C1 segment of cervical spinal cord (tissue), 14 donors: ENCODE data around the gene HTATIP2.
"Not testable (repeated sequence)": the region's sequence is repeated elsewhere in the genome, so short reads cannot be mapped to it uniquely, and the experiment has no call there.

Source experiments
- DNase-seq, 14 donors: peaks; one replicate each; lab custom pipeline; 2025; lab: John Stamatoyannopoulos, UW

HTATIP2 gene

DNA sequence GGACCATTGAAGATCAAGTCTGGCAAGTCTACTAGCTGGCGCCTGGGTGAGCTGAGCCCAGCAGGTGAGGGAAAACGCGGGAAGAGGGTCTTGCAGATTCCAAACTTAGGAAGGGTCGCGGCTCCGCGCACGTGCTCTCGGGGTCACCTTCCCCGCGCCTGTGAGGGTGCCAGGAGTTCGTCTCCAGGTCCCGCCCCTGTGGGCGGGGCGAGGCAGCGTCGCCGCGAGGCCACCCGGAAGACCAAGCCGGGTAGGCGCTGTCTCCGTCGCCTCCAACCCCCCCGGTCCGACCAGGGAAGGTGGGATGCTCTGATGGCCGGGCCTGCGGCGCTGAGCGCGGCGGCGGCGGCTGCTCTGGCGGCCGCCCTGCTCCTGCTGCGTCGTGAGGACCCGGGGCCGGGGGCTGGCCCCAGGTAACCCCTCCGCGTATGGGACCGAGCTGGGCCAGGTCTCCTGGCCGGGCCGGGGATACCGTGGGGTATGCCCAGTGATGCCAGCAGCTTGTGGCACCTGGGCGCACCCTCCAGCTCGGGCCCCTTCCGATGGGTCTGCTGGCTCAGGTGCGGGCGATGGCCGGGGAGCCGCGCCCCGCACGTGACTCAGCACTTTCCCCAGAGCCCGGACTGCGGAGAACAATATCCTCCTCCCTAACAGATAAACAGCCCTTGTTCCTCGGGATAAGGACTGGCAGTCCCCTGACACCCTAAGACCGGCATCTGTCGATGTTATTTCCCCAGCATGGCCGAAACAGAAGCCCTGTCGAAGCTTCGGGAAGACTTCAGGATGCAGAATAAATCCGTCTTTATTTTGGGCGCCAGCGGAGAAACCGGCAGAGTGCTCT is at the start of gene HTATIP2:
Gene HTATIP2, plus strand, starts transcription at position 215 of the 841 bp plus-strand sequence. Its CDS starts 524 bp downstream, at position 739.
- peak; percentile 0 to 83 (median 58) for DNase-seq

DNA sequence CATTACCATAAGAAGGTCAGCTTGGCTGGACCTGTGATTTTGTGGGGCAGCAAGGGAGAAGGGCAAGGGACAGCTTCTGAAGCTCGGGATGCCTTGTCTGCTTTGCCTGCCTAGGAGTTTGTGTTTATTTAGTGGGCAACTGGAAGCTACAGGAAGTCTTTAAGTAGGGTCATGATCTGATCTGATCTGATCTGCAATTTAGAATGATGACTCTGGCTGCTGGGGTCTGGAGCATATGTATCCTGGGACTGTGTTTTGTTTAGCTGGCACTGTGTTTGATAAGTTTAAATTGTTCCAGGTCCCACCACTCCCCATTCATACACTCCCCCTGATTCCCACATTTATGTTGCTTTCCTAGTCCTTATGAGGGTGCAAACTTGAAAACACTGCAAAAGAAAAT is 47.7 kb upstream of the HTATIP2 start:
- DNase-seq, result no peak

DNA sequence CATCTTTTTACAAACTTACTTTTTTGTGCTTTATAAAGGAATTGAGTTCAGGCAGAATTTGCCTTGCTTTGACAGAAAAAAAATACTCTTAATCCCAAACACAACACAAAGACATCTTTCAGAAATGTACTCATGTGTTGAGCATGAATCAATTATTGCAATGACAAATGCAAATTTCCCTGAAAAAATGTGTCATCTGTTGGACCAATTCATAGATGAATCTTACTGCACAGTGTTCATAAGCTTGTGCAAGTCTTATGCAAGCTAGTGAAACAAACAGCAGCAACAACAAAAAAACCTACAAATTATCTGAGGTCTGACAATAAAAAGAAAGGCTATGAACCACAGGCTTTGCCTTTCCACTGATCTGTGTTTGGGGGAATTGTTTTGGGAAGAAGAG is 42.3 kb upstream of the HTATIP2 start:
- no peak for DNase-seq

DNA sequence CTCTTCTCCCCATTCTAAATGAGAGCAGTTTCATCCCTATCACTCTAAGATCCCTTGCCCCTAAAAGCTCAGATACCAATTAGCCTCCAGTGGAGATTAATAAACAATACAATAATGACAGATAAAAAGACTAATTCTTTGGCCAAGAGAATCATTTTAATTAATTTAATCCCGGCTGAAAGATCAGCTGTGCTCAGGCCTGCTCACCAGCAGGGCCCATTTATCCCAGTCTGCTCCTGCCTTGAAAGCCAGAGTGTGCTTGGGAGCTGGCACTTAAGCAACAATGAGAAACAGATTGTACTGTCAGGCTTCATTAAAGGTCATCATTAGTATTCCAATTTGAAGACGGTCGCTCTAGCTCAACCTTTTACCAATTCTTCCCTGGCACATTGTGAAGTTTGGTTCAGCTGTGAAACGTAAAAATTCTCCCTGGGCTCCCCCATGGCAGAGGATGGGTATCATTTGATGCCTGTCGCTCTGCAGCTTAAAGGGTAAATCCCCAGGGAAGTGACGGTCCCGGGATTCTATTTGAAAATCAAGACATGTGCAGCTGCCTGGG is 36.1 kb upstream of the HTATIP2 start:
- peak in 1 of 14 donors; percentile 8 for DNase-seq

DNA sequence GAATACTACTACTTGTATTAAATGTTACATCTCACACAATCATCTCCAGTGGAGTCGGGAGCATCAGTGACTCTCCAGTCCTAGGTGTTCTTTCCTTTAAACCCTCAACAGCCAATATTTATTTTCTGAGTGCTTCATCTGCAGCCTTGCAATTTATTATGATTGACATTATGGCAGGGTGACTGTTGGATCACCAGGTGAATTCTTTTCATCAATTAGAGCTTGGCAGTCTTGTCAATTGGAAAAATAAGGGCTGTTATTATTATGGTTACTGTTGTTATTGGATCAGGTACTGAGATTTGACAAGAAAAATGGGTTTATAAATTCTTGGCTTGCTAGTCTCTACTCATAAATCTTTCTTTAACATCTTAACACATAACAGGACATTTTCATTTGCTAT is 27.5 kb upstream of the HTATIP2 start:
- DNase-seq, result no peak

DNA sequence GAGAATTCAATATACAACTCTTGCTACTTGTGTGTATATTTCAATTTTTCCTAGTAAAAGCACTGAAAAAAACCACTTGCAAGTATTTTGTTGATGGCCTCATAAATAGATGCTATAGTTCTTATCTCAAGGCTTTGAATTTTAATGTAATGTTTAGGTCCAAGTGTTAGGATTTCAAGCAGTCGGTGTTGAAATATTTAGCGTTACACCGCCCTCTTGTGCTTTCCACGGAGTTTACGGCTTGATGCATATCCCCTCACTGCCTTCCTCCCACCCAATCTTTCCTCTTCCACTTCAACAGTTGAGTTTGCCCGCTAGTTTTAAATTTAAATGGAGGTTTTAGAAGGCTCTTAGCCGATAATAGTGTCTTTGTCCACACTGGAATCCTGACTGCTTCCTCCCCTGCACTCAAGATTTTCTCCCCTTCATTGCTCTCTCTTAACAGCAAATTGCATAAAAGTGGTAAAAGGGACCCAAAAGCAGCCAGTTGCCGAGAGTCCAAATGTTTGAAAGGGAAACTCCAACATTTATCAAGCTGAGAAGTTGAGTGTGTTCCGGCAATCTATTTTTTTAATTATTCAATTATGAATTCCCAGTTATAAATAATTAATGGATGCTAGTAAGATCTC is 25.9 kb upstream of the HTATIP2 start:
- DNase-seq, result peak in 2 of 14 donors; percentile 4 to 12

DNA sequence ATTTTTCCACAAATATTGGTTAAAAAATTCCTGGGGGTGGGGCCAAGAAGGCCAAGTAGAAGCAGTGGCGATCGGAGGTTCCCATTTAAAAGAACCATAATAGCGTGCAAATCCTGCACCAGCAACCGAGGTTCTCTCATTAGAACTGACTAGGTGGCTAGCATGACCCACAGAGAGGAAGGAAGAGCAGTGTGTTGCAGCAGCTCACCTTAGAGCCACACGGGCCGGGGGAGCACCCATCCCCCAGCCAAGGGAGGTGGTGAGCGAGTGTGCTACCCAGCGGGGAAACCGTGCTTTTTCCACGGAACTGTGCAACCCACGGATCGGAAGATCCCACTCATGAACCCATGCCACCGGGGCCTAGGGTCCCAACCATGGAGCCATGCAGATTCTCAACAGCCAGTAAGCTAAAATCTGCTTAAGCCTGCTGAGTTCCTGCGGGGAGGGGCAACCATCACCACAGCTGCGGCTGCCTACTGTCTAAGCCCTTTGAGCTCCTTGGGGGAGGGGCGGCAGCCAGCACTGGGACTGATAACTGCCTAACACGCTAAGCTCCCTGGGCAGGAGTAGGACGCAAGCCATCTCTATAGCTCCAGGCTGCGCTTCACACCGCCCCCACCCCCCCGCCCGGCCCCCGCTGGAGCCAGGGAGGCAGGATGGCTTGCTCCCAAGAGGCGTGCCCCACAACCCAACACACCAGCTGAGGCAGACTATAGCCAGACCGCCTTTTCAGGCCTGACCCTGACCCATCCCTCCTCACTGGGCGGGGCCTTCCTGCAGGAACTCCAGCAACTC is 21.0 kb upstream of the HTATIP2 start:
- DNase-seq, result no peak

DNA sequence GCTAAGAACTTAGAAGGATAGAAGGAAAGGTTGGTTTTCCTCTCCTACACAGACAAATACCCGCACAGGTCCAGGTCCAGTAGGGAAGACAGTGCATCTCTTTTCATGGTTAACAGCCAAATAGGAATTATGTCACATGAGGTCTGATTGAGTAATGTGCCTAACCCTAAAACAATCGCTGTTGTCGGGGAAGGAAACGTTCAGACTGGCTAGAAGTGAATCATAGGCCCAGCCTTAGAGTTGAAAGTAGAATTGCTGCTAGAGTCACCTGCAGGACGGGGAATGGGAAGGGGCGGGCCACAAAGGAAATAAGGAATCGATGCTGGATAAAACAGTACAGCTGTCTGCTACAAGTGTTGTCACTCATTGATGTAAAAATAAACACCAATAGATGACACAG is 12.4 kb upstream of the HTATIP2 start:
- no peak for DNase-seq

DNA sequence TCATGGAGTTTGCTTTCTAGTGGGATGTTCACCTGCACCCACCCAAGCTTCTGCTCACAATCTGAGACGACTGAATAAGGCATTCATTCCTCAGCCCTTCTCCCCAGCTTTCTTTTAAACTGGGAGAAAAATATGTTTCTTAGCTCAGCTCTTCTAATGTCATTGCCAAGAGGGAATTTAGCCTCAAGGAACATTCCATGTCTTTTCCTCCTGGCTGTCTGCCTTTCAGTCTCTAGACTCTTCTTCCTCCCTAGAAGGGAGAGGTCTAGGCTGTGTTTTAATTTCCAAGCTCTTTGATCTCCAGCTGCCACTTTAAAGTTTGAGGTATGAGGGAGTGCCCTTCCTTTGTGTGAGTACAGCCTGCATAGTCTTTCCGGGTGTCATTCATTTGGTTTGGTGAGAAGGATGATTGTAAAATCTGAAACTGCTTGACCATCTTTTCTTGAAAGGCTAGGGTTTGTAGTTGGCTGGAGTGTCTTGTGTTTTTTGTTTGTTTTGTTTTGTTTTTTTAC is 11.7 kb upstream of the HTATIP2 start:
- no peak for DNase-seq

DNA sequence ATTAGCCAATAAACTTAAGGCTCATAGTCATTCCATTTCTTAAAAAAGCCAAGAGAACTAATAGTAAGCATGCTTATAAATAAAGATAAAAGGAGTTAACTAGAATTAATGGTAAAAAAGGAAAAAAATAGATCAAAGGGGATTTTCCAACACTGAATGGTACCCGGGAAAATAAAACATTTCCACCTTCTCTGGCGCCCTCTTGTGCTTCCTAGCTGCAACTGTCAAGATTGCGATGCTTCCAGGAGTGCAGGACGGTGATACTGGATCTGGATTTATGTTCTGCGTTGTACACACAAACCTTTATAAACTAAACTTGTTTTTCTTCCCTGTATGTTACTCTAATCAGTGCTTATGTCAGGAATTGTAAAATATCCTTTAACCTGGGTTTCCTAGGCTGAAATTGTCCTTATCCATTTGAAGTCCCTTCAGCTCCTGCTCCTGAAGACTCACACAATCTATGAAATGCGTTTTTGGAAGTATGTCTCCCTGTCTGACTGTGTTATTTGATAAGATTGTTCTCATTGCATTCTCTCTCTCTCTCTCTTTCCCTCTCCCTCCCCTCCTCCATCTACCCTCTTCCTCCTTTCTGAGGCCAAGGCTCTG is 9.6 kb upstream of the HTATIP2 start:
- DNase-seq, result peak in 3 of 14 donors; percentile 2 to 18 (median 18)

DNA sequence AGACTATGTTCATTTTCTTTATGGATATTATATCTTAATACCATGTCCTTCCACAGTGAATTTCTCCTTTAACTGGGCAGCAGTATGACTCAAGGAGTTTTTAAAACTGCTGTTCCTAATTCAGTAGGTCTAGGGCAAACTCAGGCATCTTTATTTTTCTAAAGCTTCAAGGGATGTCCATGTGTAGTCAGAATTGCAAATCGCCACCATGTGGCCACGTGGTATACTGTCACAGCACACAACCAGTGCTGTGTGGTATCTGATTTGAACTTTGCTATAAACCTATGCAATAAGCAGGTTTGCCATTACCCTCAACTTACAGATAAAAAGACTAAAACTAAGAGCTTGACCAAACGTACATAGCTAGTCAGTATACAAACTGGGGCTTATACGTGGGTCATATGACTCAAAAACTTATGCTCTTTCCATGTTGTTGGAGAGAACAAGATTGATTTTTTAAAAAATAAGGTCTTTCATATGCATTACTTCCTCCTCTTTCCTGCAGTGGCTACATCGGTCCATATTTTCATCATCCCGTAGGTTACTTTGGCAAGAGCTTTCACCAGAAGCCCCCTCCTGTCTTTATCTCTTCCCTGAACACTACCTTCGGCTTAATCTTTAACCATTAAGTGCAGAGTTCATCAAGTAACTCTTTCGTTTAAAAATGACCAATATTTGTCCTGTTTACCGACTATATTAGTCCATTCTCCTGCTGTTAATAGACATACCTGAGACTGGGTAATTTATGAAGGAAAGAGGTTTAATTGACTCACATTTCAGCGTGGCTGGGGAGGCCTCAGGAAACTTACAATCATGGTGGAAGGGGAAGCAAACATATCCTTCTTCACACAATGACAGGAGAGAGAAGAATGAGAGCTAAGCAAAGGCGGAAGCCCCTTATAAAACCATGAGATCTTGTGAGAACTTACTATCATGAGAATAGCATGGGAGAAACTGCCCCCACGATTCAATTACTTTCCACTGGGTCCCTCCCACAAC is 8.0 kb upstream of the HTATIP2 start:
- peak in 1 of 14 donors; percentile 9 for DNase-seq

DNA sequence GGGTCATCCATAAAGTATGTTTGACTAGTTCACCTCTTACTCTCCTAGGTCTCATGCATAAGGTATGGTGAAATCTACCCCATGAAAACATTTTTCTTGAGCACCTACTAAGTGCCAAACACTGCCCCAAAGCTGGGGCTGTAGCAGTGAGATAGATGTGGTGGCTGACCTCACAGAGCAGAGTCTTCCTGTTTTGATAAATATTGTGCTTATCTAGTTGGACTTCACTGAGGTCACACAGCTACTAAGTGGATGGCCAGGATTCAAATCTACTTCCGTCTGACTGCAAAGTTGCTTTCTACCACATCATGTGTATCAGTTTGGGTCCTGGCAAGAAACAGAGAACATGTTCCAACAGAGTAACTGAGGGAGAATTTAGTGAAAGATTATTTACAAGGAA is 6.4 kb upstream of the HTATIP2 start:
- no peak for DNase-seq

DNA sequence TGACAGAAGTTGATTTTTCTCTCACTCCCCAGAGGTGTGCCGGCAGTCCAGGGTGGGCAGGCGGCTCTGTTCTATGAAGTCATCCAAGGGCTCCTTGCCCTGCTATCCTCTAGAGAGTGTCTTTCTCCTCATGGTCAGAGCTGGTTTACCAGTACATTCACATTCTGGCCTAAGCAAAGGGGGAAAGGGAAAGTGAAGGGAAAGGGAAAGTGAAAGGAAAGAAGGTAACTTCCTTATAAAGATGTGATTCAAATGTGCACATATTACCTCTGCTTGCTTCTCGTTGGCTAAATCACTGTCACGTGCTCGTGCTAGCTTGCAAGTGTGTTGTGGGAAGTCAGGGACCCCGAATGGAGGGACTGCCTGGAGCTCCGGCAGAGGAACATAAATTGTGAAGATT is 2.9 kb upstream of the HTATIP2 start:
- DNase-seq, result no peak

DNA sequence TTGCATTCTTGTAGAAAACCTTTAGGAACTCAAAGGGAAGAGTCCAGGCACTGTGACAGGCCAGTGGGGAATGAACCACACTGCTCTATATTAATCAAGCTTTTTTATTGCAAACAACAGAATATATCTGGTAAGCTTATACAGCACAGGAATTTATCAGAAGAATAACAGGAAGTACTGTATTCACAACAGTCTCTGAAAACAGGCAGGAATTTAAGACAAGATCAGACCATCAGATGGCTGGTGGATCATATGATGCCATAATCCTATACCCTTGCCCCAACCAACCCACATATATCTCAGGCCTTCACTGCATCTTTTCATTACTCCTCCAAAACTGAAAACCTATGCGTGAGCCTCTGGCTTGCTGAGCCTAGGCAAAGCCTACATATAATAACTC is 1.0 kb upstream of the HTATIP2 start:
- DNase-seq, result no peak

DNA sequence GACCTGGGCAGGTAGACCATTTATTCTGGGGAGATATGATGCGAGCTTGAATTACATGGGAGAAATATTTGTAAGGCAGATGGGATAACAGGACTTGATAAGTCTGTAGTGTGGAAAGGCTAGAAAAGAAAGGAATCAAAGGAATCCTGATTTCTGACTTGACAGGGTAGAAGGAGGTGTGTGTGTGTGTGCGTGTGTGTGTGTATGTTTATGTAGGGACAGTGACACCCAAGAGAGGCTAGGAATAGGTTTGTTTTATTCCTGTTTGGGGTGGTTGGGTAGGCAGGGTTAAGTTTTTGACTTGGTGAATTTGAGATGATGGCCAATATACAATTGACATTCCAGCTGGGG is 390 bp upstream of the HTATIP2 start:
- DNase-seq, result no peak

DNA sequence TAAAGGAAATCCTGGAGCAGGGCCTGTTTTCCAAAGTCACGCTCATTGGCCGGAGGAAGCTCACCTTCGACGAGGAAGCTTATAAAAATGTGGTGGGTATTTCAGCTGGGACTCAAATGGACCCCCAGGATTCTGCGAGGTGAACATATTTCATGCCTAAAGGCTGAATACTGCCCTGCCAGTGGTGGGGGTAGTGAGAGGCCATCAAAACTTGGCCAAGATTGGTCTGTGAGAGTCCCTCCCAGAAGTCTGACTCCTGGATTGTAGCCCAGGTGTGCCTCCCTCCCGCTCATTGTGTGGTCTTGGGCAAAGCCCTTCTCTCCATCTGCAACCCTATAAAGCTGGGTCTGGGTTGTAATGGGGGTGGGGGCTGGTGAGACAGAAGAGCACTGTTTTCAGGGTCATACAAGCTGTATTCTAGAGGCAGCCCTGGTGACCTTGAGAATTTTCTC is 853 bp downstream of the HTATIP2 start:
- peak in 4 of 14 donors; percentile 27 to 67 (median 58) for DNase-seq

DNA sequence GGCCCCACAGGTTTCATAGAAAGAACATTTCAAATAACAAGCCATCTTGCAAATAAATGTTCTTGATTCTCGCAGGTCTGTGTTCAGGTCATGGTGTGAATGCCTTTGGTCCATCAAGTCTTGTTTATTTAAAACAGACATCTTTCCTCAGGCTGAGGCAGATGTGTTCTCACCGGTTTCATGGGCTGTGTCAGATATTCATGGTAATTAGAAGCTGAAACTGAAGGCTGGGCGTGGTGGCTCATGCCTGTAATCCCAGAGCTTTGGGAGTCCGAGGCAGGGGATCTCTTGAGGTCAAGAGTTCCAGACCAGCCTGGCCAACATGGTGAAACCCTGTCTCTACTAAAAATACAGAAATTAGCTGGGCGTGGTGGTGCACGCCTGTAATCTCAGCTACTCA is 2.0 kb downstream of the HTATIP2 start:
- DNase-seq, result not testable (repeated sequence)

DNA sequence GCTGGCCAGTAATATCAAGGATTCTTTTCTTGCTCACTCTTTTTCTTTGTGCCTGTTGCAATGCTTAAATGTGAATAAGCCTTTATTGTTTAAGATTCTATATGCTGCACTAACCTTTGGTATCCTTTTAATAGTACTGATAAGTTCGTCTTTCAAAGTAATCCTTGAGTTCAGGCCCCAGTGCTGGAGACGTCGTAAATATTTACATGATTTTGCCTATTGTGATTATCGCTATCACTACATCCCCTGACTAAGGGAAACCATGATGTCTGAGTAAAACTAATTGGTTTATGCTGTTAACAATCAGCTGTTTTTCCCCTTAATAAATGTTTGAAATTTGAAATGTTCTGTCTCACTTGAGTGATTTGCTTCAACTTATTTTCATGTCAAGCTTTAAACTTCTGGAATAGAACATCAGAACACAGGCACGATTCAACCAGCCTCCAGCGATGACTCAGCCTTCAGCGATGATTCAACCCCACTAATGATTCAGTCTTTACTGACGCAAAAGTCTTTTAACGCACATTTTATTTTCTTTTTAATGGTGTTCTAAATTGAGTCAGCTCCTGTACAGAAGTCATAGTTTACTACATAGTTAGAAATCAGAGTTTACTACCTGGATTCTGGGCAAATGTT is 3.9 kb downstream of the HTATIP2 start:
- DNase-seq, result peak in 2 of 14 donors; percentile 57 to 58

DNA sequence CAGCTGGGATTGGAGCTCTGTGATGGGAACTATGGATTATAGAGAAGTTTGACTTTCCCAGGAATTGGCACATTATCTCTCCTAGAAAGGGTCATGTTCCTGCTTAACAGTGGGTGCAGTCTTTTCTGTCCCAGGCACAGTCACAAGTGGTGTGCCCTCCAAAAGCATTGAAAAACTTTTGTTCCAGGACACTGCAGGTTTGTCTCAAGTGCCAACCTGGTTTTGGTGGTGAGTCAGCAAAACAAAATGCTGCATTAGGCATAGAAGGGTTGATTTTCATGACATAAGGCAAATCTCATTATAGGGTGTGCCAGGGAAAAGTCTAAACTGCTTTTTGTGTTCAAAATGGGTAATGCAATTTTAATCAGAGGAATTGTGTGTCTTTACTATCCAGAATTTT is 4.9 kb downstream of the HTATIP2 start:
- DNase-seq, result peak in 1 of 14 donors; percentile 11
